ENCODE data around the gene PDCD6IP. TPM values are rescaled to one million over a fixed set of nuclear protein-coding genes. Genes with fewer than 3 reads are reported as not detected.
A peak's percentile ranks its signal among the peaks of the same experiment; 100 is the strongest.

The PDCD6IP gene
- total and polyA plus RNA-seq, 2 of the 13 experiments (the other 11 are each of a cell fraction or from before 2014, with no cell fraction given): 62.5 to 85.6 TPM

- 7% methylated on average over 6 of the region's 6 CpGs for WGBS (ENCODE audit: low lambda C conversion rate)
- in situ Hi-C loops (cut with HindIII; ENCODE audit: extremely low pct_ligation_motif_present, low pct_unique_long_range_greater_than_20kb) (no loop called here), intact Hi-C loops (cut with micrococcal nuclease; ENCODE audit: unreplicated experiment) (no loop called here)
- DNase-seq (ENCODE audit: low spot score) (no peak), ATAC-seq (no peak), FAIRE-seq (no peak)
- Histone ChIP-seq H3K4me2 (ENCODE audit: low read depth, low read length) (no peak overlapping the region), H3K9me3 (ENCODE audit: low read length) (no peaks in the 10 kb centered on the region), H4K20me1 (ENCODE audit: insufficient read depth, low read length) (no peaks in the 10 kb centered on the region), H3K4me3 (replicated peaks in 1 of 3; ENCODE audit: insufficient read depth in 1 of 3, low read depth in 2 of 3, low read length in 3 of 3) (no peak overlapping the region), H3K79me2 (ENCODE audit: insufficient read depth, low read length) (no peaks in the 10 kb centered on the region), H2AFZ (ENCODE audit: low read length) (no peak overlapping the region), H3K27ac (ENCODE audit: extremely low read length, insufficient read depth, low read length) (no peak overlapping the region), H3K9ac (ENCODE audit: insufficient read depth, low read depth, low read length) (no peak overlapping the region), H3K27me3 (ENCODE audit: control insufficient read depth in 1 of 2, insufficient read depth in 2 of 2, low read length in 2 of 2) (0 out of 5 replicates have a peak, but pooled peaks cover 0 to 4% of the 10 kb centered on the region in 2 experiments), H3K36me3 (replicated peaks in 1 of 2; ENCODE audit: control insufficient read depth in 1 of 2, insufficient read depth in 2 of 2, low read length in 2 of 2) (no peaks in the 10 kb centered on the region), H3K4me1 (ENCODE audit: insufficient read depth, low read length) (peaks cover 12% of the 10 kb centered on the region)
- TF ChIP-seq E2F5 (CRISPR knock-in tag; conservative IDR thresholded peaks at IDR 0.05): no peak
- no peak for TF ChIP-seq PAX8 (CRISPR knock-in tag; IDR thresholded peaks at IDR 0.05; ENCODE audit: borderline replicate concordance)
- TF ChIP-seq ZFP82 (CRISPR knock-in tag; IDR thresholded peaks at IDR 0.05; ENCODE audit: borderline replicate concordance): no peak
- peak; percentile 23; the same call in 1 of the 2 replicates for TF ChIP-seq CREB1 (IDR thresholded peaks at IDR 0.05)
- no peak for TF ChIP-seq CREB1 (CRISPR knock-in tag; IDR thresholded peaks at IDR 0.05)
- no peak for TF ChIP-seq NFE2L1 (CRISPR knock-in tag; IDR thresholded peaks at IDR 0.05; ENCODE audit: borderline replicate concordance)
- TF ChIP-seq HOXA9 (CRISPR knock-in tag; IDR thresholded peaks at IDR 0.05; ENCODE audit: borderline replicate concordance): no peak
- 0 out of 2 replicates have a peak, but pooled peaks have one; percentile 14 for TF ChIP-seq FOXK2 (IDR thresholded peaks at IDR 0.05)
- TF ChIP-seq RFX3 (CRISPR knock-in tag; IDR thresholded peaks at IDR 0.05): no peak
- ChIA-PET POLR2A (no interaction called here), CTCF (ENCODE audit: low intra/inter-chr PET ratio, low total read pairs) (no interaction called here)
- no TSS peak for BruUV-seq (replicated peaks)
These were observed 87.1 kb downstream of the PDCD6IP start for GRCh38 chr3:33885496-33885895.

DNA sequence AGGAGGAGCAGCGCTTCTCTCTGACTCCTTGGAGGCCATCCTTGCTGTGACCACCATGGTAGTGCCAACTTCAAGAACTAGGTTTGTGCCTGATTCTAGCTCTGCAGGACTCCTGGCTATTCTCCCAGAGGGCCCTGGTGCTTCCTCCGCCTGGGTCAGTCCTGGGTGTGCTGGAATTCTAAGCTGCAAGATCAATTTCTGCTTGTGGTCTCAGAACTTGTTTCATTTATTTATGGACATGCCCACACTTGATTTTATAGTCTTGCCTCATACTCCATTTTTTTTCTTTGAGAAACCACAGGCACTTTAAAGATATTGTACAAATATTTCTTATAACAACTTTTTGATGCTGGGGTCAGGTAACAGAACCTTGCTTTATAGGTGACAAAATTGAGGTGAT lies 87.6 kb downstream of the PDCD6IP start:
- Histone ChIP-seq H3K4me3 (replicated peaks in 1 of 3; ENCODE audit: insufficient read depth in 1 of 3, low read depth in 2 of 3, low read length in 3 of 3) (no peak overlapping the region), H3K79me2 (ENCODE audit: insufficient read depth, low read length) (no peaks in the 10 kb centered on the region), H3K9me3 (ENCODE audit: low read length) (no peaks in the 10 kb centered on the region), H3K27me3 (ENCODE audit: control insufficient read depth in 1 of 2, insufficient read depth in 2 of 2, low read length in 2 of 2) (0 out of 5 replicates have a peak, but pooled peaks cover 0 to 4% of the 10 kb centered on the region in 2 experiments), H3K4me1 (ENCODE audit: insufficient read depth, low read length) (peaks cover 12% of the 10 kb centered on the region), H3K4me2 (ENCODE audit: low read depth, low read length) (no peak overlapping the region), H2AFZ (ENCODE audit: low read length) (no peak overlapping the region), H3K9ac (ENCODE audit: insufficient read depth, low read depth, low read length) (no peak overlapping the region), H4K20me1 (ENCODE audit: insufficient read depth, low read length) (no peaks in the 10 kb centered on the region), H3K36me3 (replicated peaks in 1 of 2; ENCODE audit: control insufficient read depth in 1 of 2, insufficient read depth in 2 of 2, low read length in 2 of 2) (no peaks in the 10 kb centered on the region), H3K27ac (ENCODE audit: extremely low read length, insufficient read depth, low read length) (no peak overlapping the region)
- ChIA-PET POLR2A (no interaction called here), CTCF (ENCODE audit: low intra/inter-chr PET ratio, low total read pairs) (no interaction called here)
- in situ Hi-C loops (cut with HindIII; ENCODE audit: extremely low pct_ligation_motif_present, low pct_unique_long_range_greater_than_20kb): no loop called here
- WGBS (ENCODE audit: low lambda C conversion rate): 0% methylated on average over 2 of the region's 2 CpGs
- no peak for DNase-seq (ENCODE audit: low spot score)
- FAIRE-seq: no peak
- no peak for ATAC-seq
- TF ChIP-seq FOXO4 (CRISPR knock-in tag; conservative IDR thresholded peaks at IDR 0.05): no peak
- TF ChIP-seq PHF8 (CRISPR knock-in tag; IDR thresholded peaks at IDR 0.05): no peak
- TF ChIP-seq SSRP1 (CRISPR knock-in tag; IDR thresholded peaks at IDR 0.05): no peak
- no peak for TF ChIP-seq TOE1 (CRISPR knock-in tag; IDR thresholded peaks at IDR 0.05)
- TF ChIP-seq ZNF333 (CRISPR knock-in tag; IDR thresholded peaks at IDR 0.05; ENCODE audit: borderline replicate concordance): no peak
- no peak for TF ChIP-seq ZNF350 (CRISPR knock-in tag; IDR thresholded peaks at IDR 0.05; ENCODE audit: borderline replicate concordance, low read depth)
- TF ChIP-seq ZMYM4 (CRISPR knock-in tag; IDR thresholded peaks at IDR 0.05): no peak
- no peak for TF ChIP-seq RBM39 (IDR thresholded peaks at IDR 0.05; ENCODE audit: low read depth, low read length, poor library complexity, severe bottlenecking)
- no peak for TF ChIP-seq ZNF570 (CRISPR knock-in tag; IDR thresholded peaks at IDR 0.05; ENCODE audit: borderline replicate concordance)
- intact Hi-C loops (cut with micrococcal nuclease; ENCODE audit: unreplicated experiment): no loop called here
- no TSS peak for BruUV-seq (replicated peaks)
